ENCODE measurements around the gene PRR14L.
"Not testable (repeated sequence)": the region's sequence is repeated elsewhere in the genome, so short reads cannot be mapped to it uniquely, and the experiment has no call there.

The PRR14L gene

GRCh38 chr22:31681349-31682345 is 68.3 kb downstream of the PRR14L start:
- no peak for DNase-seq

- no peak for DNase-seq
Measured at GRCh38 chr22:31680861-31681341, 69.0 kb downstream of the PRR14L start.

- no peak for DNase-seq
Measured at GRCh38 chr22:31678748-31679147, 71.2 kb downstream of the PRR14L start.

- peak; percentile 88 for DNase-seq
Measured at GRCh38 chr22:31676700-31677099, 73.2 kb downstream of the PRR14L start.

- not testable (repeated sequence) for DNase-seq
Measured at GRCh38 chr22:31674219-31674618, 75.7 kb downstream of the PRR14L start.

- not testable (repeated sequence) for DNase-seq
Measured at GRCh38 chr22:31668849-31669248, 81.1 kb downstream of the PRR14L start.

- no peak for DNase-seq
Measured at GRCh38 chr22:31662668-31663037, 87.3 kb downstream of the PRR14L start.

- peak; percentile 95 for DNase-seq
Measured at GRCh38 chr22:31661851-31662667, 87.9 kb downstream of the PRR14L start, which contains the start of gene PISD. PISD (minus strand) TSS chr22:31662215; CDS start chr22:31662208, 7 bp downstream.

- not testable (repeated sequence) for DNase-seq
Measured at GRCh38 chr22:31660860-31661341, 89.0 kb downstream of the PRR14L start.

GRCh38 chr22:31659246-31659645 is 90.7 kb downstream of the PRR14L start:
- no peak for DNase-seq

- DNase-seq, result no peak
Measured at GRCh38 chr22:31654408-31654807, 95.5 kb downstream of the PRR14L start.

- DNase-seq, result no peak
Measured at GRCh38 chr22:31653944-31654343, 96.0 kb downstream of the PRR14L start.

- no peak for DNase-seq
Measured at GRCh38 chr22:31652911-31653684, 96.8 kb downstream of the PRR14L start.

- no peak for DNase-seq
Measured at GRCh38 chr22:31652088-31652487, 97.8 kb downstream of the PRR14L start.

GRCh38 chr22:31651664-31652063 is 98.3 kb downstream of the PRR14L start:
- no peak for DNase-seq

GRCh38 chr22:31650391-31650790 is 99.5 kb downstream of the PRR14L start:
- no peak for DNase-seq

GRCh38 chr22:31647523-31648320 is 102.2 kb downstream of the PRR14L start:
- DNase-seq, result no peak

- no peak for DNase-seq
Measured at GRCh38 chr22:31647066-31647465, 102.9 kb downstream of the PRR14L start.

- DNase-seq, result no peak
Measured at GRCh38 chr22:31646186-31647019, 103.5 kb downstream of the PRR14L start.

- no peak for DNase-seq
Measured at GRCh38 chr22:31639436-31640039, 110.4 kb downstream of the PRR14L start.

All from activated gamma-delta T cell treated with Interleukin-2 at 50 U/mL for 16 hours (primary cell).